CD8-positive, alpha-beta memory T cell (primary cell): Measurements from ENCODE around the gene LARP4B. TPM values are rescaled to one million over a fixed set of nuclear protein-coding genes. Genes with fewer than 3 reads are reported as not detected.

Experiments
- CTCF ChIA-PET: fragments of 350-600 bp; sonication (Branson Sonifier 250); formaldehyde crosslinking; loops from one replicate; lab custom pipeline; 2021; ENCODE audit warnings: antibody characterized with exemption; lab: Charles Lee
- POLR2A ChIA-PET: fragments of 350-600 bp; sonication (Branson Sonifier 250); formaldehyde crosslinking; loops from one replicate; lab custom pipeline; 2021; ENCODE audit warnings: antibody characterized with exemption; lab: Charles Lee
- DNase-seq, 5 donors: peaks; one replicate each; pipeline versions ENCODE4 v3.0.0 to v3.0.0-alpha.2; 2020 to 2022; ENCODE audit warnings: mixed read lengths in 1 of 5
- H3K27ac ChIP-seq: one replicate; pipeline ENCODE4 v1.7.0; 2013; ENCODE audit warnings: low read depth, mild to moderate bottlenecking, low read length, moderate library complexity
- H3K27me3 ChIP-seq: 2 replicates; pipeline ENCODE4 v1.7.0; 2013; ENCODE audit warnings: low read length, mild to moderate bottlenecking; ENCODE audit not compliant: insufficient read depth, poor library complexity, severe bottlenecking
- H3K36me3 ChIP-seq: 2 replicates; pipeline ENCODE4 v1.7.0; 2013; ENCODE audit warnings: mild to moderate bottlenecking, low read length, moderate library complexity; ENCODE audit not compliant: insufficient read depth
- H3K4me1 ChIP-seq: 2 replicates; pipeline ENCODE4 v1.7.0; 2013; ENCODE audit warnings: mild to moderate bottlenecking, low read length, moderate library complexity; ENCODE audit not compliant: insufficient read depth
- H3K4me3 ChIP-seq: 2 replicates; pipeline ENCODE4 v1.7.0; 2013; ENCODE audit warnings: mild to moderate bottlenecking, low read length
- H3K9me3 ChIP-seq: 2 replicates; pipeline ENCODE4 v1.7.0; 2013; ENCODE audit warnings: mild to moderate bottlenecking, low read length
- H3K27ac Mint-ChIP-seq, 8 donors: one replicate each; pipeline ENCODE4 v1.8.0; 2020 to 2021; ENCODE audit warnings: mixed read lengths in 8 of 8, mild to moderate bottlenecking in 6 of 8, inconsistent platforms in 3 of 8, moderate library complexity in 3 of 8
- H3K27me3 Mint-ChIP-seq, 2 donors: one replicate each; pipeline ENCODE4 v1.8.0; 2020 to 2021; ENCODE audit warnings: mixed read lengths in 2 of 2, mild to moderate bottlenecking in 1 of 2, moderate library complexity in 1 of 2
- H3K36me3 Mint-ChIP-seq, 3 donors: one replicate each; pipeline ENCODE4 v1.8.0; 2020 to 2021; ENCODE audit warnings: mixed read lengths in 3 of 3, inconsistent platforms in 1 of 3, mild to moderate bottlenecking in 1 of 3
- H3K4me1 Mint-ChIP-seq, 3 donors: one replicate each; pipeline ENCODE4 v1.8.0; 2020 to 2021; ENCODE audit warnings: mixed read lengths in 3 of 3, inconsistent platforms in 1 of 3, mild to moderate bottlenecking in 1 of 3
- H3K4me3 Mint-ChIP-seq, 7 donors: one replicate each; pipeline ENCODE4 v1.8.0; 2020 to 2021; ENCODE audit warnings: mixed read lengths in 7 of 7, mild to moderate bottlenecking in 6 of 7, moderate library complexity in 4 of 7, inconsistent platforms in 2 of 7
- H3K9me3 Mint-ChIP-seq, 5 donors: one replicate each; pipeline ENCODE4 v1.8.0; 2020 to 2022; ENCODE audit warnings: mixed read lengths in 5 of 5, mild to moderate bottlenecking in 3 of 5, moderate library complexity in 2 of 5, inconsistent platforms in 1 of 5
- polyA plus RNA-seq: library from polyadenylated mRNA; unstranded; fragments of 300-500 nt; fragmentation: Illumina TruSeq; gene quantifications from one replicate; pipeline ENCODE4 v1.2.3, GENCODE V29; 2021
- total RNA-seq, 2 experiments: library from RNA; stranded (reverse); gene quantifications; one replicate each; pipeline ENCODE4 v1.2.3, GENCODE V29; 2021

The LARP4B gene
- total and polyA plus RNA-seq, 3 experiments from 2014 or later: 30.6 to 128 (median 121) TPM

- Mint-ChIP-seq H3K36me3 (peaks cover 0 to 7% (median 4%) of the 10 kb centered on the region in 3 donors), H3K27ac (no peak overlapping the region), H3K9me3 (peaks cover 18 to 28% (median 24%) of the 10 kb centered on the region in 5 donors), H3K27me3 (peaks cover 2 to 18% of the 10 kb centered on the region in 2 donors), H3K4me3 (no peak overlapping the region), H3K4me1 (no peaks in the 10 kb centered on the region)
- no peaks in the 10 kb centered on the region for H3K36me3 ChIP-seq
- H3K27me3 ChIP-seq: no peaks in the 10 kb centered on the region
- DNase-seq: no peak
- H3K9me3 ChIP-seq: no peaks in the 10 kb centered on the region
- no peaks in the 10 kb centered on the region for H3K4me1 ChIP-seq
- CTCF ChIA-PET: no interaction called here
- POLR2A ChIA-PET: no interaction called here
- no peak overlapping the region for H3K4me3 ChIP-seq
- H3K27ac ChIP-seq: no peak overlapping the region
Observed at GRCh38 chr10:767794-768193, 163.7 kb downstream of the LARP4B start.

- Histone ChIP-seq H3K27me3 (no peaks in the 10 kb centered on the region), H3K4me3 (no peak overlapping the region), H3K27ac (no peak overlapping the region), H3K9me3 (no peaks in the 10 kb centered on the region), H3K36me3 (no peaks in the 10 kb centered on the region), H3K4me1 (no peaks in the 10 kb centered on the region)
- Mint-ChIP-seq H3K4me3 (no peak overlapping the region), H3K27ac (no peak overlapping the region), H3K9me3 (peaks cover 21 to 33% (median 29%) of the 10 kb centered on the region in 5 donors), H3K27me3 (peaks cover 2 to 24% of the 10 kb centered on the region in 2 donors), H3K36me3 (peaks cover 0 to 13% (median 4%) of the 10 kb centered on the region in 3 donors), H3K4me1 (no peaks in the 10 kb centered on the region)
- POLR2A ChIA-PET: no interaction called here
- CTCF ChIA-PET: no interaction called here
- DNase-seq: no peak
Observed at GRCh38 chr10:767211-767610, 164.3 kb downstream of the LARP4B start.

- ChIA-PET POLR2A (no interaction called here), CTCF (no interaction called here)
- no peak overlapping the region for H3K27ac Mint-ChIP-seq
- no peaks in the 10 kb centered on the region for H3K9me3 ChIP-seq
- no peak overlapping the region for H3K27ac ChIP-seq
- no peaks in the 10 kb centered on the region for H3K27me3 ChIP-seq
- H3K4me1 Mint-ChIP-seq: peaks cover 9 to 18% (median 16%) of the 10 kb centered on the region in 3 donors
- H3K4me3 Mint-ChIP-seq: no peak overlapping the region
- peaks cover 9 to 46% of the 10 kb centered on the region in 2 donors for H3K27me3 Mint-ChIP-seq
- H3K36me3 ChIP-seq: no peaks in the 10 kb centered on the region
- H3K36me3 Mint-ChIP-seq: peaks cover 0 to 32% (median 0%) of the 10 kb centered on the region in 3 donors
- H3K4me3 ChIP-seq: no peak overlapping the region
- no peak for DNase-seq
- H3K9me3 Mint-ChIP-seq: peaks cover 34 to 45% (median 39%) of the 10 kb centered on the region in 5 donors
- no peaks in the 10 kb centered on the region for H3K4me1 ChIP-seq
Observed at GRCh38 chr10:761376-761775, 170.1 kb downstream of the LARP4B start.

- no peak overlapping the region for H3K4me3 ChIP-seq
- Mint-ChIP-seq H3K4me1 (peaks cover 9 to 18% (median 16%) of the 10 kb centered on the region in 3 donors), H3K36me3 (peaks cover 0 to 32% (median 0%) of the 10 kb centered on the region in 3 donors), H3K4me3 (peak overlapping the region in 2 of 7 donors; percentile 20 to 54), H3K27ac (no peak overlapping the region), H3K9me3 (peaks cover 36 to 46% (median 41%) of the 10 kb centered on the region in 5 donors), H3K27me3 (peaks cover 12 to 46% of the 10 kb centered on the region in 2 donors)
- no peaks in the 10 kb centered on the region for H3K4me1 ChIP-seq
- ChIA-PET CTCF (no interaction called here), POLR2A (no interaction called here)
- DNase-seq: no peak
- H3K9me3 ChIP-seq: no peaks in the 10 kb centered on the region
- no peaks in the 10 kb centered on the region for H3K36me3 ChIP-seq
- no peaks in the 10 kb centered on the region for H3K27me3 ChIP-seq
- H3K27ac ChIP-seq: no peak overlapping the region
Observed at GRCh38 chr10:760622-761021, 170.9 kb downstream of the LARP4B start.

- no peak for DNase-seq
- ChIA-PET POLR2A (no interaction called here), CTCF (no interaction called here)
- Mint-ChIP-seq H3K27me3 (peaks cover 13 to 50% of the 10 kb centered on the region in 2 donors), H3K4me3 (peak overlapping the region in 3 of 7 donors; percentile 2 to 54 (median 43)), H3K36me3 (peaks cover 0 to 32% (median 0%) of the 10 kb centered on the region in 3 donors), H3K27ac (peak overlapping the region in 1 of 8 donors; percentile 59), H3K4me1 (peaks cover 9 to 18% (median 16%) of the 10 kb centered on the region in 3 donors), H3K9me3 (peaks cover 38 to 53% (median 46%) of the 10 kb centered on the region in 5 donors)
- H3K9me3 ChIP-seq: no peaks in the 10 kb centered on the region
- H3K36me3 ChIP-seq: no peaks in the 10 kb centered on the region
- H3K4me1 ChIP-seq: no peaks in the 10 kb centered on the region
- H3K27me3 ChIP-seq: no peaks in the 10 kb centered on the region
- no peak overlapping the region for H3K4me3 ChIP-seq
- H3K27ac ChIP-seq: no peak overlapping the region
Observed at GRCh38 chr10:759898-760477, 171.5 kb downstream of the LARP4B start.

Other genes with a start within 250 kb of the LARP4B start
- under 1 TPM; 0.44 to 0.55 TPM for gene DIP2C, start 242.0 kb downstream of the LARP4B start, total RNA-seq
- 1.1 TPM for gene DIP2C, start 242.0 kb downstream of the LARP4B start, polyA plus RNA-seq
- gene GTPBP4, start 56.7 kb upstream of the LARP4B start, total RNA-seq: 100 to 1,000 TPM; 147 to 156 TPM
- 21.9 TPM for gene GTPBP4, start 56.7 kb upstream of the LARP4B start, polyA plus RNA-seq
- gene IDI2, start 94.2 kb upstream of the LARP4B start, total RNA-seq: not detected
- not detected for gene IDI2, start 94.2 kb upstream of the LARP4B start, polyA plus RNA-seq
- 10 to 100 TPM; 47.4 to 50.1 TPM for gene IDI1, start 117.4 kb upstream of the LARP4B start, total RNA-seq
- gene IDI1, start 117.4 kb upstream of the LARP4B start, polyA plus RNA-seq: 53.1 TPM
- 10 to 100 TPM; 14.5 to 15.8 TPM for gene WDR37, start 124.7 kb upstream of the LARP4B start, total RNA-seq
- gene WDR37, start 124.7 kb upstream of the LARP4B start, polyA plus RNA-seq: 21.7 TPM